Activated CD8-positive, alpha-beta memory T cell treated with anti-CD3 and anti-CD28 coated beads, Interleukin-2, amount 50 U/mL, for 1 hour (primary cell): ENCODE measurements around the gene ERBB3.
"Not testable (repeated sequence)": the region's sequence is repeated elsewhere in the genome, so short reads cannot be mapped to it uniquely, and the experiment has no call there.

Experiments
- DNase-seq: peaks from one replicate; pipeline ENCODE4 v3.0.0-alpha.2; 2020; ENCODE audit errors: extremely low read depth

Gene ERBB3

DNA sequence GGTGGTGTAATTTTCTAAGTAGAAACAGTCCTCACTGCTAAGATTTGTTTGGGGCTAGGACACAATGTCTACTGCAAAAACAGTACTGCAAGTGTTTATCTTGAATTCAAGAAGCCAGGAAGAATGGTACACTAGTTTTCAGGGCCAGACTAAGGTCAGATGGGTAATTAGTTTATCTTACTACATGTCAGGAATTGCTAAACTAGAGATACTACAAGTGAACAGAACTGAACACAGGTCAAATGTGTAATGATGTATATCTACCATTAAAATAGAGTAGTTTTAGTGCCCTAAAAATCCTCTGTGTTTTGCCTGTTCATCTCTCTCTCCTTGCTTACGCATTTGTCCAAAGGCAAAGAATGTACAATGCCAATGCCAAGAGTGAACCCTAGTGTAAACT is 34.1 kb downstream of the ERBB3 start:
- no peak for DNase-seq

DNA sequence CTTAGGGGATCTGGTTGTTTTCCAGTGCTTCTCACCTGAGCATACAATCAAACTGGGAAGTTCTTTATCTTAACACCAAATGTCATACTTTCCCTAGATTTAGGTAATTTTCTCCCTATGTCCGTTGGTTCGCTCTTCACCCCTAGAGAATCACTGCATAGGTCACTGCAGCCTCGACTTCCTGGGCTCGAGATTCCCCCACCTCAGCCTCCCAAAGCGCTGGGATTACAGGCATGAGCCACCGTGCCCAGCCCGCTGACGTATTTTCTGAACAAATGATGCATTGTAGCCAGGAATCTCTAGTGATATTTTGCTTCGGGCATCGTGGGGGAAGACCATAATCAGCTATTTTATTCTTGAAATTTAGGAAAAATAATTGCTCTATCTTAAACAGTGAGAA is 35.4 kb downstream of the ERBB3 start:
- DNase-seq, result no peak

DNA sequence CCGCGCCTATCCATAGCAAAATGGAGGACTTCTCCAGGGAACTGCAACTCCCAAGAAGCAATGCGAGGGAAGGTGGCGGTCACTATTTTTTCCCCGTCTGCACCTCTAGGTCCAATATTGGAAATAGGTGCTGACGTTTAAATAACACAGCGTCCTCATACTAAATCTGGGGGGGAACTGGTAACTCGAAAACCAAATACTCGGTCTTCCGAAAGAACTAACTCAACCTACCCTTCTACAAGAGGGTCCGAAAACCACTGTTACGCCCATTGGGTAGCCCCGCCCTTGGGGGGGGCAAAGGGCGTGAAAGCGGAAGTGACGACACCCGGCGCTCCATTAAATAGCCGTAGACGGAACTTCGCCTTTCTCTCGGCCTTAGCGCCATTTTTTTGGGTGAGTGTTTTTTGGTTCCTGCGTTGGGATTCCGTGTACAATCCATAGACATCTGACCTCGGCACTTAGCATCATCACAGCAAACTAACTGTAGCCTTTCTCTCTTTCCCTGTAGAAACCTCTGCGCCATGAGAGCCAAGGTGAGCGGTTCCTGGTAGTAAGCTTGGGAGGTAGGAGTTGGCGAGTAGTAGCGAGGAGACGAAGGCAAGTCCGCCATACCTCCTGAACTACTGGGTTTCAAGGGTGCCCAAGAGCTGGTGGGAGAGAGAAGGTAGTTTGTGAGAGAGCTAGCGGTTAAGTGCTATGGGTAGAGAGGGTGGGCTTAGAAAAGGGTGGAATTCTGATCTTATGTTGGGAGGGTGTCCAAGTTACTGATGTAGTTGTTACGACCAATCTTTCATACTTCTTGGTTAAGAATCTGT is 36.5 kb downstream of the ERBB3 start, which contains the start of gene RPL41:
RPL41 (plus strand) TSS at position 367 of the 815 bp plus-strand sequence.
- DNase-seq, result peak; percentile 85

DNA sequence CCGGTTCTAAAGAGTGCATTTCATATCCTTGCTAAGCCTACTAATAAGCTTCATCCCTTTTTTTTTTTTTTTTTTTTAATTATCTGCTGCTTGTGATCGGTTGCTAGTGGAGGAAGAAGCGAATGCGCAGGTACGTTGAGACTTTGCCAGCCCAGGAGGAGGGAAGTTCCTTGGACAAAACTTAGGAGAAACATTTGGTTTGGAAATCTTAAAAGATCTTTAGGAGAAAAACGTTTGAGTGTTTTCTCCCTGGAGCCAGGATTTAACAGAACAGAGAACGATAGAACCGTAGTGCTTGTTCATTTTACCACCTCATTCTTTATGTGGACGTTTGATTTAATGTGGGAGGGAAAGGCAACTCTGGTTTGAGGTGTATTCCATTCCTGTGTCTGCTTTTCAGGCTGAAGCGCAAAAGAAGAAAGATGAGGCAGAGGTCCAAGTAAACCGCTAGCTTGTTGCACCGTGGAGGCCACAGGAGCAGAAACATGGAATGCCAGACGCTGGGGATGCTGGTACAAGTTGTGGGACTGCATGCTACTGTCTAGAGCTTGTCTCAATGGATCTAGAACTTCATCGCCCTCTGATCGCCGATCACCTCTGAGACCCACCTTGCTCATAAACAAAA is 37.2 kb downstream of the ERBB3 start:
- not testable (repeated sequence) for DNase-seq

DNA sequence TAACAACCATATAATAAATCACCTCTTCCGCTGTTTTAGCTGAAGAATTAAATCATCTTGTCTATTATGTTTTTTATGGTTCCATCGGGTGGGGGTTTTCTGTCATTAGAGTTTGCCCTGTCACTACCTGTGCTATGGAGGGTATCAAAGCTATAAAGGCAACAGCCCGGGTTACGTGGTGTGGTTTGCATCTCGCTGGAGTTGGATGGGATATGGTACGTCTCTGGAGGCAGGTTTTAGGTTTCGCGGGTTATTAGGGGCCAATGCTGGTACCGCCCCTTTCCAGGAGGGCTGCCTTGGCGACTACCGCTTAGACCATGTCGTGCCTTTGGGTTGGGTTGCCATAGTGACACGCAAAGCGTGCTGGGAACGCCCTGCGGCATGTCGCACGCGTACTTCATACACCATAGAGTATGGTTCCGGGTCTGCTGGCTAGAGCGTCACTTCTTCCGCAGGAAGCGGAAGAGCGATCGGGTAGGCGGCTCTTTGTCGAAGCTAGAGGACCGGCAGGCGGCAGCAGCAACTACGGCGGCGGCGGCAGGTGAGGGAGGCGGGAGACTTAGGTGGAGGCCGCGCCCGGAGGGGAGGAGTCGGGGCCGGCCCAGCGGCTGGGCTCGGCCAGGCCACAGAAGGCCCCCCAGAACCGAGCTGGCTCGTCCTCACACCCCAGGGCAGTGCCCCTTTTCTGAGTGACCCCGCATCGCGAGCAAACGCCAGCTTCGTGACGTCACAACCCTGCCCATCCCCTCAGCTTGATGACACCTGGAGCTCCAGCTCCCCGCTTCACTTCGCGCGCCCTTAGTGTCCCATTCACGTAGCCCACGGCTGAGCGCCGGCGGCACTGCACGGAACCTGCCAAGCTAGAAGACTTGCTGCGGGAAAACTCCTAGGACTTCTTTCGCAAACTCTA is 38.1 kb downstream of the ERBB3 start, which contains the start of gene ZC3H10:
ZC3H10 (plus strand) TSS at position 489 of the 910 bp plus-strand sequence. CDS start 2,297 bp downstream, outside the sequence.
- peak; percentile 95 for DNase-seq

DNA sequence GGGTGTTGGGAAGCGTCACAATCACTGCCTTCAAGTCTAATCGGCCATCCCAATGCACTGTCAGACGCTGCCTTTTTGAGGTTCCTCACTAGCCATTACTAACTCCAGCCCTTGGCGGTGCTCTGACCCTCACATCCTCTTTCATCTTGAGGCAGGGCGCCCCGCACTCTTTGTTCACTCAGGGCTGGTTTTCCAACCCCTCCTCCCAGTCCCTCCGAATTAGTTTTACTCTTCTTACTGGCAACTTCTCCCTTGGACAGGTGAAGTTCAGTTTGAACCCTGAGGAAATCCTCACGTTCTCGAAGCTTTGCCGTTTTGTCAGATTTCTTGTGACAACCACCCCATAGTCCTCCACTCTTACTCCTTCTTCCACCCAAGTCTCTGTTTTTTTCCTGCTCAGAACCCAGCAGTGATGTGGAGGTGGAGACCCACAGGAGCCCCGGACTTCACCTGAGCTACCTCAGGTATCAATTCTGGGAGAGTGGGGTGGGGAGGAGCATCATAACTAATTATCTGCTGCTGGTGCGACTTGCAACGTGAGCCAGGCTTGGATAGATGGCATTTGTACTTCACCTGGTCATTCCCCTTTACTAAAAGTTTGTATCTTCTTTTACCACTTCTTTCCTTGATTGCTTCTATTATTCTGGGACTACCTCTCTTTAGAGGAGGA is 38.9 kb downstream of the ERBB3 start:
- no peak for DNase-seq

DNA sequence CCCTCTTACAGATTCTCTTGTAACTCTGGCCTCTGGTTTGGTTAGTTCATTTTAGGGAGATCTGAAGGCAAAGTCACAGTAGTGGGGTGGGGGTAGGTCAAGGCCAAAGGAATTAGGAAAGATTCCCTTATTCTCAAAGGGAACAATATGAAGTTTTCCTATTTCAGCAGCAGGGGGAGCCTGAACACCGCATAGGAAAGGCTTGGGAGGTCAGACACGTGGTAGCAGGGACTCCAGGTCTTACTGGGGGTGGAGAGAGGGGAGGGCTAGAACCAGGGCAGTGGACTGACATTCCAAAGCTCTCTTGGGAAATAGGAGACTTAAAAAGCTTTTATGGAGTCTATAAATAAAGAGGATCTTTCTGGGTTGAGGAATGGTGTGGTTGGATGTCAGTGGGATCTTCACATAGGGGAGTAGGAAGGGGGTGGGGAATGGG is 39.4 kb downstream of the ERBB3 start:
- DNase-seq, result no peak

DNA sequence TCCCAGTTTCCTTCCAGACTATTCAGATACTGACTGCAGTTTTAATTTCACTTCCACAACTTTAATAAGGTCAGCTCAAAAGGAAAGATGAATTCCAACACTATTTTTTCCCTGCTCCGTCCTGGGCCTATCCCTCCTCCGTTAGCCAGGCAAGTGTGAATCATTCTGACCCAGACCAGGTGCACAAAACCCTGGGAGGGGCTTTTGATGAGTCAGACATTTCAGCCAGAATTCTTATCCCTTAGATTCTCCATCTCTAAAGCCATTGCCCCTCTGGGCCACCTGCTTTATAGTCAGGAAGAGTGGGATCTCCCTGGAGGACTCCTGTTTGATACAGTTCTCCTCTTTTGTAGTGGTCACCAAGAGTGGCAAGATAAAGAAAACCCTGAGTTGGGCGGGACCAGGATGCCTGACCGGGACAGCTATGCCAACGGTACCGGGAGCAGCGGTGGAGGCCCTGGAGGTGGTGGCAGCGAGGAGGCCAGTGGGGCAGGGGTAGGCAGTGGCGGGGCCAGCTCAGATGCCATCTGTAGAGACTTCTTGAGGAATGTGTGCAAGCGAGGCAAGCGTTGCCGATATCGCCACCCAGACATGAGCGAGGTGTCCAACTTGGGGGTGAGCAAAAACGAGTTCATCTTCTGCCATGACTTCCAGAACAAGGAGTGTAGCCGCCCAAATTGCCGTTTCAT is 40.3 kb downstream of the ERBB3 start:
- no peak for DNase-seq

DNA sequence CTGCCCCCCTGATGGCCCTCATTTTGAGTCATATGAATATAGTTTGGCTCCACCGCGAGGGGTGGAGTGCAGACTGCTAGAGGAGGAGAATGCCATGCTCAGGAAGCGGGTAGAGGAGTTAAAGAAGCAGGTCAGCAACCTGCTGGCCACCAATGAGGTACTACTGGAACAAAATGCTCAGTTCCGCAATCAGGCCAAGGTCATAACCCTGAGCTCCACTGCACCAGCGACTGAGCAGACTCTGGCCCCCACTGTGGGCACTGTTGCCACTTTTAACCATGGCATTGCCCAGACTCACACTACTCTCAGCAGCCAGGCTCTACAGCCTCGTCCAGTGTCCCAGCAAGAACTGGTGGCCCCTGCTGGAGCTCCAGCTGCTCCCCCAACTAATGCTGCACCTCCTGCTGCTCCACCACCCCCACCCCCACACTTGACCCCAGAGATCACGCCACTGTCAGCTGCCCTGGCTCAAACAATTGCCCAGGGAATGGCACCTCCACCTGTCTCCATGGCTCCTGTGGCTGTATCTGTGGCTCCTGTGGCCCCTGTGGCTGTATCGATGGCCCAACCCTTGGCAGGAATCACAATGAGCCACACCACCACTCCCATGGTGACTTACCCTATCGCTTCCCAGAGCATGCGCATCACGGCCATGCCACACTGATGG is 41.4 kb downstream of the ERBB3 start:
- no peak for DNase-seq

DNA sequence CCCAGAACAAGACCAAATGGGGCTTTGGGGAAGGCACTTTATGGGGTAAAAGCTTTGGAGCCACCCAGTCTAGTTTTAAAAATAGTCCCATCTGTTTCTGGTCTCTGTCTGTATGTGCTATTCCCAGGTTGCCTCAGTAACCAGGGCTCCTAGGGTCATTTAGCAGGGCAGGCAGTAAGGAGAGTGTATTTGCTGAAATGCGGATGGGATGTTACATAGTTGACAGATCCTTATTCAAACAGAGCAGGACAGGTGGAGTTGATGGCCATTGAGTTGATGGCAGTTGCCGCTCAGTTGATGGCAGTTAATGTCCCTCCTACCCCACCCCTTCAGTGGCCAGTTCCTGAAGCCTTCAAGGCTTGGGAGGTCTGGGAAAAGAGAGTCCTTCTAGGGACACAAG is 42.7 kb downstream of the ERBB3 start:
- no peak for DNase-seq

DNA sequence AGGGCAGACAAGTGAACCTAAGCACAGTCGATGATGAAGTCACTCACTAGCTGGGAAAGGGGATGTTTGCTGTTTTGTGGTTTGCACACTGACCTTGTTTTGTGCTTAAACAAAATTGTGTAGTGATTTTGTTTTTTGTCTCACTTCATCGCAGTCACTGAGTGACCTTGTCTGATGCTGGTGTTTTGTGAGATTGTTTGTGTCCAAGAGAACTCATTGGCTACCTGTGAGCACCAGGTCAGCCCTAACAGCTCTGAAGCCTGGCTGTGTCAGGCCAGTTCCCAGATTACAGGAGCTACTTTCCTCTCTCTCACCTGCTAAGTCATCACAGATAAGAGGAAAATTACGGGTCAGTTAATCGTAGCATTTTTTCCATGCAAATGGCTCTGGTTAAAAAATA is 44.2 kb downstream of the ERBB3 start:
- DNase-seq, result no peak

DNA sequence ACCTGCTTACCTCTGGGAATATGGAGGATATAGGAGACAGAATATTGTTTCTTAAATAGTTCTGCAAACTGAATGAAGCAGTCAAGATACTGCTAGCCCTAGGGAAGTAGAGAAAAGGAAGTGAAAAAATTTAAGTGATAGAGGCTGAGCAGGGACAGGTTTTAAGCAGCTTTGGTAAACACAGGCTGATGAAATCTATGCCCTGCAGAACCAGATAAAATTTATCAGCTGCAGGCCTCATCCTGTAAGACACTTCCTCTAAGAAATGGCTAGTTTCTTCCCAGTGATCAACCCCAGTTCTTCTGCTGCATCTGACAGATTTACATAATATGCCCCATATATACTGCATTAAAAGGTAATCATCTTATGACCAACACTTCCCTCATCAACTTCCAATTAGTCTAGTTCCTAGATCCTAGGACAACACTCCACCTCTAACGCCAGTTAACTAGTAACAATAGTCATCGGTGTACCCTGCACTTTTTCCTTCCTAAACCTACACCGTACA is 46.8 kb downstream of the ERBB3 start:
- DNase-seq, result no peak

DNA sequence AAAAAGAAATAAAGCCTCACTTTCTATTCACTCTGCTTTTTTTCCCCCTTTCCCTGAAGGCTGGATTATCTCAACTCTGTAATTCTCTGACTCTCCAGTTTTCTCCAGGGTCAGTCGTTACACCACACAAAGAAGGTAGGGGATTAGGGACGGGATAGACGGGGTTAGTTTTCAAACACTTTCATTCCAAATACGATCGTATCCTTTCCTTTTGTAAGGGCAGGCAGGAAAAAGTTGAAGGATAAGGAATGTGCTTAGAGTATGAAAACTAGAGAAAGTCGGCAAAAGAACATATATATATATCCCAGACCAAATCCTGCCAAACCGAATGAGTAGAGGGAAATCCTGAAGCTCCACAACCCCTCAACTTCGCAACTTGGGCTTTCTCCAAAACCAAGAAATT is 47.5 kb downstream of the ERBB3 start:
- no peak for DNase-seq

DNA sequence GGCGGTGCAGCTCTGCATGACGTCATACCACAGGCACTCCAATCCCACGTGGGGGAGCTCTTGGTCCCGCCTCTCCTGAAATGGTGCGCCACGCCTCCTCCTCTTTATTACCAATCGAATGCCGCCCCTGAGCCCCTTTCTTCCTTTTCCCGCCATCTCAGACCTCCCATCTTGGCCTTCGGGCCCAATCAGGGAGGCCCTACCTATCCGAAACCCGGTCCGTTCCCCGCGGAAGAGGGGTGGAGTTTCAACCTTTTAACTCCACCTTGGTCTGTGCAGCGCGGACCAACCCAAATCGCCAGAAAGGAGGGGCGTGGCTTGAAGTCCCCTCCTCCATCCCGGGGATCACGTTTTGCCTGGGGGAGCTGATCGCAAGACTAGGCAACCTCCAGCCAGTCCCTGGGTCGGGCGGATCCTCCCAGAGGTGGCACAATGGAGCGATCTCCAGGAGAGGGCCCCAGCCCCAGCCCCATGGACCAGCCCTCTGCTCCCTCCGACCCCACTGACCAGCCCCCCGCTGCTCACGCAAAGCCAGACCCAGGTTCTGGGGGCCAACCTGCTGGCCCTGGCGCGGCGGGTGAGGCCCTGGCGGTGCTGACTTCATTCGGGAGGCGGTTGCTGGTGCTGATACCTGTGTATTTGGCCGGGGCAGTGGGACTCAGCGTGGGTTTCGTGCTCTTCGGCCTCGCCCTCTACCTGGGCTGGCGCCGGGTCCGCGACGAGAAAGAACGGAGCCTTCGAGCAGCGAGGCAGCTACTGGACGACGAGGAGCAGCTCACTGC is 48.1 kb downstream of the ERBB3 start, which contains the start of gene ESYT1:
ESYT1 (plus strand) TSS at position 380 of the 782 bp plus-strand sequence; CDS start at position 433, 53 bp downstream.
- DNase-seq, result peak; percentile 98

DNA sequence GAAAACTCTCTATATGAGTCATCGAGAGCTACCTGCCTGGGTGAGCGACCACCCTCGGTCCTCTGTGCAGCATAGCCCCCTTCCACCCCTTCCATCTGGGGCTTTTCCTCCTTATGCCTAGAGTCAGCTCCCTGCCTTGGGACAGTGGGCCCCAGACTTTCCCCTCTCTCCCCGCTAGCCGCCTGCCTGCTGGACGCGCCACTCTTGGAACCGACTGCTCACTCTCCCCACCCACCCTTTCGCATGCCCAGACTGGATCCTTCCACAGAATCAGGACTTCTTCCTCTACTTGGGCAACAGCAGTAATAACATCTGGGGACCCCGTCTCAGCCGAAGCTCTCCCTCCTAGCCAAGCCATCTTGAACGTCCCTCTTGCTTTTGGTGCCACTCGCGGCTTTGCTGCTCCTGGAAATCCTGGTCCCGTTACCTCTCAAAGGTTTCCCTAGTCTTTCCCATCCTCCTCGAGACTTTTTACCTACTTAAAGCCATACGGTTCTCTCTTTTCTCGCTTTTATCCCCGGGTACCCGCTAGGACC is 48.8 kb downstream of the ERBB3 start:
- DNase-seq, result no peak

DNA sequence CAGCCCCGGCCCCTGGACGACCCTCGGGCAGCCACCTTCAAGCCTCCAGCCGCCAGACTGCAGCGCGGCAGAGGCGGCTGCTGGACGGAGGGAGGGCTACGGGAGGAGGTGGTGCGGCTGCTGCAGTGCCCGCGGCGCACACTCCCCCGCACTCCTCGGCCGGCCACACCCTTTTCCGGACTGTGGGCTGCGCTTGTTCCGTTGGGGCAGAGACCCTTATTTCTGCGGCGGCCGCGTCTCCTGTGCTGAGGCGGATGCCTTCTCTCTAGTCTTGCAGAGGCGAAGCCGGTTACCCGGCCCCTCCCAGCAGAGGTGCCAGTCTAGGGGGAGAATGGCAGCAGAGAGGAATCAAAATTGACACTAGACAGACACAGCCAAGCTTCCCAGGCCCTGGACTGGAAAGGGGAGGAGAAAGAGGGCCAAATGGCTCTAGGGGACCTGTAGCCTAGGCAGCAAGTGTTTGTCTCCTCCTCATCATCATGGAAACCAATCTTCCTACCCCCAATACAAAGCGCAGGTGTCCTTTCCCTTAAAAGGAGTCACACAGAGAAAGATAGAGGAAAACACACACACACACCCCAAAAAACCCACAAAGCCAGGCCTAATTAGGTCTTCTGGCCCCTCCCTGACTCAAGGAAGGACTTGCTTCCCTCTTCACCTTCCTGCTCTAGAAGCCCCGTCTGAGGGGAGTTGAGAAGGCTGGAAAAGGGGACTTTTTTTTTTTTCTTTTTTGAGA is 49.4 kb downstream of the ERBB3 start:
- peak; percentile 42 for DNase-seq

DNA sequence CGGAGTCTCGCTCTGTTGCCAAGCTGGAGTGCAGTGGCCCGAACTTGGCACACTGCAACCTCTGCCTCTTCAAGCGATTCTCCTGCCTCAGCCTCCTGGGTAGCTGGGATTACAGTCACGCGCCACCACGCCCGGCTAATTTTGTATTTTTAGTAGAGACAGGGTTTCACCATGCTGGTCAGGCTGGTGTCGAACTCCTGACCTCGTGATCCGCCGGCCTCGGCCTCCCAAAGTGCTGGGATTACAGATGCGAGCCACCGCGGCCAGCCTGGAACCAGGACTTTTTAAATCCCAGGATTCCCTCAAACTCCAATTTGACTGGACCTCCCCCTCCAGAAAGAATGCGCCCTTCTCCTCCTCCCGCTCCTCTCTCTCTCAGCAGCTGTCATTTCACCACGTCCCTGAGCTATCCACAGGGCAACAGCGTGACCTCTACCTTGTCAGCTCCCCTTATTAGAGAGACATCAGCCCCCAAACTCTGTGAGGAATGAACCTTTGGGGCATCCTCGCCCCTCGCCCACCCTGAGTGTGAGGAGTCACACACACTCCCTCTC is 50.1 kb downstream of the ERBB3 start:
- no peak for DNase-seq

DNA sequence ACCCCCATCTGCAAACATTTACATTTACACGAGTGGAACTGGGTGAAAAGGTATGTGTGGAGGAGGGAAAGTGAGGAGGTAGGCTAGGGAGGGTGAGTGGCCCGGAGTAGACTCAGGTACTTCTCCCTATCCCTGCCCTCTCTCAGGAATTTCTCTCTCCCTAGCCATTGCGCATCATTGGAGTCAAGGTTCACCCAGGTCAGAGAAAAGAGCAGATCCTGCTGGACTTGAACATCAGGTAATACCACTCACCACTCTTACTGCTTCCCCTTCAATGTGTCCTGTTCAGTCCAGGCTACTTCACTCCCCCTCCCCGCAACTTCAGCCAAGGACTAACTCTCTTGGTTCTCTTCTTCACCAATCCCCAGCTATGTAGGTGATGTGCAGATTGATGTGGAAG is 50.9 kb downstream of the ERBB3 start:
- no peak for DNase-seq
